Central memory CD8-positive, alpha-beta T cell (primary cell): ENCODE results near the gene STAC.

ENCODE experiments used
- ATAC-seq: fragments of 150-1000 bp; cut with Tn5 transposase; replicated peaks from 2 replicates; pipeline ENCODE4 v1.10.0; 2022; ENCODE audit warnings: mild to moderate bottlenecking, moderate FRiP score, moderate number of reproducible peaks; ENCODE audit not compliant: poor library complexity, severe bottlenecking; ENCODE audit errors: extremely low read depth
- DNase-seq, 2 donors: peaks; one replicate each; pipeline ENCODE4 v3.0.0; 2021; ENCODE audit warnings: low spot score in 2 of 2
- H3K27ac Mint-ChIP-seq: one replicate; pipeline ENCODE4 v1.8.0; 2022; ENCODE audit warnings: low read depth, mild to moderate bottlenecking, moderate library complexity, mixed read lengths
- H3K27me3 Mint-ChIP-seq: one replicate; pipeline ENCODE4 v1.8.0; 2022; ENCODE audit warnings: mixed read lengths
- H3K36me3 Mint-ChIP-seq: one replicate; pipeline ENCODE4 v1.8.0; 2022; ENCODE audit warnings: mild to moderate bottlenecking, moderate library complexity, mixed read lengths; ENCODE audit not compliant: insufficient read depth
- H3K4me1 Mint-ChIP-seq: one replicate; pipeline ENCODE4 v1.8.0; 2022; ENCODE audit warnings: mixed read lengths
- H3K4me3 Mint-ChIP-seq: one replicate; pipeline ENCODE4 v1.8.0; 2022; ENCODE audit warnings: mild to moderate bottlenecking, moderate library complexity, mixed read lengths
- H3K9me3 Mint-ChIP-seq: one replicate; pipeline ENCODE4 v1.8.0; 2022; ENCODE audit warnings: mixed read lengths

Gene STAC

GRCh38 chr3:36519682-36520081 lies 139.4 kb downstream of the STAC start:
- no peak for ATAC-seq
- Mint-ChIP-seq H3K27me3 (no peaks in the 10 kb centered on the region), H3K4me1 (no peaks in the 10 kb centered on the region), H3K9me3 (no peaks in the 10 kb centered on the region), H3K27ac (no peak overlapping the region), H3K4me3 (no peak overlapping the region), H3K36me3 (no peaks in the 10 kb centered on the region)
- no peak for DNase-seq

GRCh38 chr3:36520241-36521006 lies 140.1 kb downstream of the STAC start:
- no peaks in the 10 kb centered on the region for H3K36me3 Mint-ChIP-seq

GRCh38 chr3:36521007-36521379 lies 140.7 kb downstream of the STAC start:
- DNase-seq (no peak), ATAC-seq (no peak)
- Mint-ChIP-seq H3K4me1 (no peaks in the 10 kb centered on the region), H3K27me3 (no peaks in the 10 kb centered on the region), H3K36me3 (no peaks in the 10 kb centered on the region), H3K4me3 (no peak overlapping the region), H3K27ac (no peak overlapping the region), H3K9me3 (no peaks in the 10 kb centered on the region)

More at GRCh38 chr3:36520241-36521006, 140.1 kb downstream of the STAC start:
- H3K27me3 Mint-ChIP-seq = no peaks in the 10 kb centered on the region
- H3K9me3 Mint-ChIP-seq = no peaks in the 10 kb centered on the region
- no peak for DNase-seq
- H3K4me1 Mint-ChIP-seq = no peaks in the 10 kb centered on the region
- no peak for ATAC-seq
- H3K4me3 Mint-ChIP-seq = no peak overlapping the region
- no peak overlapping the region for H3K27ac Mint-ChIP-seq

DNA sequence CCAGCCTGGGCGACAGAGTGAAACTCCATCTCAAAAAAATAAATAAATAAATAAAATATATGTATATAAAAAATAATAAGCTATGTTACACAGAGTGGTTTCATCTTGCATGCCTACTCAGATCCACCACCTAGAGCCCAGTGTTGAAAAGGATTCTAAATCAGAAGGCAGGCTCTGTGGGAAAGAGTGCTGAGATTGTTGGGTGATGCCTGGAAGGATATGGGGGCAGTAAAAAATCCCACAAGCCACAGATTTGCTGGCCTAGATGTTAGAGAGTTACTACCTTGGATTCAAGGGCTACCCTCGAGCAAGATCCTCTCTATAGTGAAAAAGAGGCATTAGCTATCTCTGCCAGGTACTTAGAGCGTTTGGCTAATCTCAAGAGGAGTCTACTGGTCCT lies 144.3 kb downstream of the STAC start:
- no peaks in the 10 kb centered on the region for H3K27me3 Mint-ChIP-seq
- no peaks in the 10 kb centered on the region for H3K4me1 Mint-ChIP-seq
- no peak overlapping the region for H3K4me3 Mint-ChIP-seq
- DNase-seq (no peak), ATAC-seq (no peak)
- no peaks in the 10 kb centered on the region for H3K9me3 Mint-ChIP-seq
- H3K36me3 Mint-ChIP-seq = no peaks in the 10 kb centered on the region
- no peak overlapping the region for H3K27ac Mint-ChIP-seq

- Mint-ChIP-seq H3K4me3 (no peak overlapping the region), H3K9me3 (no peaks in the 10 kb centered on the region), H3K27me3 (no peaks in the 10 kb centered on the region), H3K27ac (no peak overlapping the region), H3K4me1 (no peaks in the 10 kb centered on the region), H3K36me3 (no peaks in the 10 kb centered on the region)
- ATAC-seq = no peak
- no peak for DNase-seq
These were observed 145.0 kb downstream of the STAC start for GRCh38 chr3:36525115-36525801.

GRCh38 chr3:36538136-36538749 lies 157.9 kb downstream of the STAC start:
- Mint-ChIP-seq H3K27me3 (peaks cover 10% of the 10 kb centered on the region), H3K36me3 (no peaks in the 10 kb centered on the region)

DNA sequence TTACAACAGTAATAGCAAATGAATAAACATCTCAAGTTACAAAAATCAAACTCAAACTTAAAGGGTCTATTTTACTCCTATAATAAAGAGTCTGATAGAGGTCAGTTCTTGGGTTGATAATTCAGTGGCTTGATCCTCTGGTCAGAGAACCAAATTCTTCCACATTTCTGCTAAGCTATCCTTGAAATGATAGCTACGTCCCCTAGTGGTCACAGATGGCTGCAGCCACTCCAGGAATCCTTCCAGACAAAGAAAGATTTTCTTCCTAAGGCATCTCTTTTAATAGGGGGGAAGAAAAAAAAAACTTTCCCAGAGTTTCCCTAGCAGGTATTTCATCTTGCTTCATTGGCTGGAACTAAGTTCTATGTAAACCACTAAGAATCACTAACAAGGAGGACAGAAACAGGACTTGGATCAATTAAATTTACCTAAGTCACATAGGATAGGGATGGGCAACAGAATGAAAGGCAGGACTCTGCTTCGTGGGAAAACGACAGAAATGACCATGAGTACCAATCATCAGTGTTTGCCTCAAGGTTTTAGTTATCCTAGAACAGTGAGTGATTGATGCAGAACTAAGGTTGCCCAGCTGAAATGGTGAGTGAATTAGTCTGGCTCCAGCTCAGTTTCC lies 160.7 kb downstream of the STAC start:
- no peaks in the 10 kb centered on the region for H3K9me3 Mint-ChIP-seq
- peaks cover 10% of the 10 kb centered on the region for H3K27me3 Mint-ChIP-seq
- ATAC-seq (no peak), DNase-seq (no peak)
- H3K4me1 Mint-ChIP-seq = no peaks in the 10 kb centered on the region
- peaks cover 2% of the 10 kb centered on the region for H3K36me3 Mint-ChIP-seq
- no peak overlapping the region for H3K4me3 Mint-ChIP-seq
- H3K27ac Mint-ChIP-seq = no peak overlapping the region

More at GRCh38 chr3:36538136-36538749, 157.9 kb downstream of the STAC start:
- DNase-seq = no peak
- Mint-ChIP-seq H3K4me1 (no peaks in the 10 kb centered on the region), H3K27ac (no peak overlapping the region), H3K9me3 (no peaks in the 10 kb centered on the region), H3K4me3 (no peak overlapping the region)
- no peak for ATAC-seq

DNA sequence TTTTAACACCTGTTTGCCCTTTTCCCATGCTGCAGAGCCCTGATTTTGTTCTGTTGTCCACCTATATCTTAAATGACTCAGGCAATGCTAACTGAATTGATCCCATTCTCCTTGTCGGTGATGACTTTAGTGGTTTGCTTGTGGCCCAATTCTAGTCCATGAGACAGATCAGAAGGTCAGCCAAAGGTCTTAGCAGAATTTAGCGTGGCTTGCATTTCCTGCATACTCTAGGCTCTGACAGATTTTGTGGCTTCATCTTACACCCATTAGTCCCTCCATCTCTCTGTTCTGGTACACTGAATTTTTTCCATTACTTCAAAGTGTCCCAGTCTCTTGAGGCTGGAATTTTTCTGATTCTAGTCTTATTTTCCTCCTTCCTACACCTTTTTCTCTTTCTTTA lies 161.9 kb downstream of the STAC start:
- peaks cover 10% of the 10 kb centered on the region for H3K27me3 Mint-ChIP-seq
- no peak overlapping the region for H3K4me3 Mint-ChIP-seq
- peaks cover 2% of the 10 kb centered on the region for H3K36me3 Mint-ChIP-seq
- H3K27ac Mint-ChIP-seq = no peak overlapping the region
- DNase-seq = no peak
- no peak for ATAC-seq
- H3K4me1 Mint-ChIP-seq = no peaks in the 10 kb centered on the region
- H3K9me3 Mint-ChIP-seq = no peaks in the 10 kb centered on the region

GRCh38 chr3:36543276-36543997 lies 163.1 kb downstream of the STAC start:
- no peak for ATAC-seq
- H3K4me3 Mint-ChIP-seq = no peak overlapping the region
- no peaks in the 10 kb centered on the region for H3K4me1 Mint-ChIP-seq
- no peaks in the 10 kb centered on the region for H3K9me3 Mint-ChIP-seq
- peaks cover 15% of the 10 kb centered on the region for H3K27me3 Mint-ChIP-seq
- H3K27ac Mint-ChIP-seq = no peak overlapping the region
- H3K36me3 Mint-ChIP-seq = peaks cover 2% of the 10 kb centered on the region
- DNase-seq = no peak

- no peak overlapping the region for H3K4me3 Mint-ChIP-seq
- peaks cover 10% of the 10 kb centered on the region for H3K27me3 Mint-ChIP-seq
- H3K36me3 Mint-ChIP-seq = peaks cover 2% of the 10 kb centered on the region
- DNase-seq = no peak
- no peak for ATAC-seq
- H3K9me3 Mint-ChIP-seq = no peaks in the 10 kb centered on the region
- H3K4me1 Mint-ChIP-seq = no peaks in the 10 kb centered on the region
- H3K27ac Mint-ChIP-seq = no peak overlapping the region
These were observed 165.9 kb downstream of the STAC start for GRCh38 chr3:36546226-36546625.

DNA sequence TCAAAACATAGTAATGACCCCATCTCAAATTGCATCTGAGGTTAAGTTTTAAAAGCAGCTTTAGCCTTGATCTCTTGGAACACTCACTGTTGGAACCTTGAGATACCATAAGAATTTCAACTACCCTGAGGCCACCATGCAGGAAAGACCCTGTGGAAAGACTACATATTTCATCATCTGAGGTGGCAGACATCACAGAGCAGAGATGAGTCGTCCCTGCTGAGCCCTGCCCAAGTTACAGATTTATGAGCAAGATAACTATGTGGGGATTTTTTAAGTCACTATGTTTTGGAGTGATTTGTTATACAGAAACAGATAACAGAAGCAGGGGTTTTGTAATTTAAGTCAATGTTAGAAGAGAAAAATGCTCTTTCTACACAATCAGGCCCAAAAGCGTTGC lies 168.4 kb downstream of the STAC start:
- Mint-ChIP-seq H3K4me1 (no peaks in the 10 kb centered on the region), H3K9me3 (no peaks in the 10 kb centered on the region), H3K36me3 (peaks cover 2% of the 10 kb centered on the region), H3K27ac (no peak overlapping the region), H3K4me3 (no peak overlapping the region), H3K27me3 (peaks cover 10% of the 10 kb centered on the region)
- DNase-seq = no peak
- ATAC-seq = no peak

- Mint-ChIP-seq H3K27me3 (no peaks in the 10 kb centered on the region), H3K36me3 (no peaks in the 10 kb centered on the region), H3K4me3 (no peak overlapping the region), H3K4me1 (no peaks in the 10 kb centered on the region), H3K9me3 (no peaks in the 10 kb centered on the region), H3K27ac (no peak overlapping the region)
- DNase-seq = no peak
- no peak for ATAC-seq
These were observed 176.9 kb downstream of the STAC start for GRCh38 chr3:36557021-36557707.
